SK-N-SH treated with all-trans-retinoic acid at 6 μM for 48 hours (cell line): ENCODE measurements around the gene B4GALNT3.

Experiments used
- ATAC-seq: fragments of 200-7000 bp; cut with Tn5 transposase; 3 replicates; pipeline ENCODE4 v1.9.1; 2020; ENCODE audit warnings: mild to moderate bottlenecking, moderate library complexity
- ARNTL ChIP-seq: fragments of 450-650 bp; formaldehyde crosslinking; IDR thresholded peaks from 2 replicates; pipeline ENCODE4 v1.5.0; 2020; ENCODE audit warnings: low read depth, mild to moderate bottlenecking, moderate library complexity, borderline replicate concordance
- BACH2 ChIP-seq: fragments of 250-450 bp; sonication (Bioruptor Pico); IDR thresholded peaks from 2 replicates; pipeline ENCODE4 v1.9.0; 2021; ENCODE audit warnings: mild to moderate bottlenecking, borderline replicate concordance
- CSDC2 ChIP-seq: fragments of 250-450 bp; sonication (Bioruptor Pico); IDR thresholded peaks from 2 replicates; pipeline ENCODE4 v1.5.0; 2020; ENCODE audit warnings: mild to moderate bottlenecking, moderate library complexity
- CSRNP3 ChIP-seq: fragments of 250-450 bp; sonication (Bioruptor Pico); IDR thresholded peaks from 2 replicates; pipeline ENCODE4 v1.5.1; 2021; ENCODE audit warnings: mild to moderate bottlenecking, moderate library complexity
- ESRRG ChIP-seq: fragments of 250-450 bp; sonication (Bioruptor Pico); IDR thresholded peaks from 2 replicates; pipeline ENCODE4 v1.6.1; 2021; ENCODE audit warnings: mild to moderate bottlenecking
- GLIS3 ChIP-seq: fragments of 250-450 bp; sonication (Bioruptor Pico); IDR thresholded peaks from 2 replicates; pipeline ENCODE4 v1.5.0; 2020; ENCODE audit warnings: mild to moderate bottlenecking, moderate library complexity
- ISL1 ChIP-seq: fragments of 250-450 bp; sonication (Bioruptor Pico); IDR thresholded peaks from 2 replicates; pipeline ENCODE4 v2.1.2; 2022; ENCODE audit warnings: mild to moderate bottlenecking, moderate library complexity
- OSR1 ChIP-seq: fragments of 250-450 bp; sonication (Bioruptor Pico); IDR thresholded peaks from 2 replicates; pipeline ENCODE4 v1.8.0; 2022; ENCODE audit warnings: moderate library complexity, mild to moderate bottlenecking, inconsistent platforms
- PATZ1 ChIP-seq: fragments of 250-450 bp; sonication (Bioruptor Pico); IDR thresholded peaks from 2 replicates; pipeline ENCODE4 v1.8.0; 2020; ENCODE audit warnings: mild to moderate bottlenecking, moderate library complexity, borderline replicate concordance
- PPARA ChIP-seq: fragments of 250-450 bp; sonication (Bioruptor Pico); IDR thresholded peaks from 2 replicates; pipeline ENCODE4 v1.5.0; 2020; ENCODE audit warnings: mild to moderate bottlenecking, borderline replicate concordance
- RARB ChIP-seq: fragments of 250-450 bp; sonication (Bioruptor Pico); IDR thresholded peaks from 2 replicates; pipeline ENCODE4 v1.8.0; 2021; ENCODE audit warnings: mild to moderate bottlenecking, moderate library complexity
- SNAI2 ChIP-seq: fragments of 250-450 bp; sonication (Bioruptor Pico); IDR thresholded peaks from 2 replicates; pipeline ENCODE4 v1.5.0; 2020; ENCODE audit warnings: mild to moderate bottlenecking, moderate library complexity
- TCF4 ChIP-seq: fragments of 250-450 bp; sonication (Bioruptor Pico); IDR thresholded peaks from 2 replicates; pipeline ENCODE4 v1.8.0; 2021; ENCODE audit warnings: mild to moderate bottlenecking, moderate library complexity, borderline replicate concordance
- TOX ChIP-seq: fragments of 250-450 bp; sonication (Bioruptor Pico); IDR thresholded peaks from 2 replicates; pipeline ENCODE4 v1.8.0; 2021; ENCODE audit warnings: mild to moderate bottlenecking, moderate library complexity, borderline replicate concordance
- TSHZ2 ChIP-seq: fragments of 250-450 bp; sonication (Bioruptor Pico); IDR thresholded peaks from 2 replicates; pipeline ENCODE4 v1.5.0; 2020; ENCODE audit warnings: mild to moderate bottlenecking, moderate library complexity
- ZC3H10 ChIP-seq: fragments of 250-450 bp; sonication (Bioruptor Pico); IDR thresholded peaks from 2 replicates; pipeline ENCODE4 v1.5.1; 2021; ENCODE audit warnings: mild to moderate bottlenecking, moderate library complexity
- ZFP3 ChIP-seq: fragments of 250-450 bp; sonication (Bioruptor Pico); IDR thresholded peaks from 2 replicates; pipeline ENCODE4 v1.5.0; 2020; ENCODE audit warnings: mild to moderate bottlenecking, moderate library complexity
- ZFP30 ChIP-seq: fragments of 450-650 bp; formaldehyde crosslinking; IDR thresholded peaks from 2 replicates; pipeline ENCODE4 v1.5.0; 2022; ENCODE audit warnings: mild to moderate bottlenecking, moderate library complexity
- ZNF565 ChIP-seq: fragments of 450-650 bp; formaldehyde crosslinking; conservative IDR thresholded peaks from 2 replicates; pipeline ENCODE4 v1.5.0; 2020; ENCODE audit warnings: low read depth, mild to moderate bottlenecking, moderate library complexity
- ZNF70 ChIP-seq: fragments of 450-650 bp; formaldehyde crosslinking; IDR thresholded peaks from 2 replicates; pipeline ENCODE4 v1.5.0; 2020; ENCODE audit warnings: mild to moderate bottlenecking, moderate library complexity
- ZNF8 ChIP-seq: fragments of 450-650 bp; formaldehyde crosslinking; IDR thresholded peaks from 2 replicates; pipeline ENCODE4 v1.5.0; 2020; ENCODE audit warnings: mild to moderate bottlenecking, moderate library complexity
- TF ChIP-seq, protein P1 (sequence below): fragments of 250-450 bp; sonication (Bioruptor Pico); IDR thresholded peaks from 2 replicates; pipeline ENCODE4 v1.5.1; 2020; ENCODE audit warnings: low read depth, mild to moderate bottlenecking, moderate library complexity
- TF ChIP-seq, protein P2 (sequence below): fragments of 250-450 bp; sonication (Bioruptor Pico); IDR thresholded peaks from 2 replicates; pipeline ENCODE4 v1.8.0; 2021; ENCODE audit warnings: low read depth, mild to moderate bottlenecking, moderate library complexity, borderline replicate concordance

B4GALNT3 gene

GRCh38 chr12:495466-495865 is 35.7 kb downstream of the B4GALNT3 start:
- ATAC-seq, result no peak
- no peak for TF ChIP-seq ESRRG (CRISPR knock-in tag)
- no peak for TF ChIP-seq TCF4 (CRISPR knock-in tag)
- no peak for TF ChIP-seq ZNF8
- no peak for TF ChIP-seq OSR1 (CRISPR knock-in tag)
- no peak for TF ChIP-seq ARNTL (CRISPR knock-in tag)
- no peak for TF ChIP-seq ISL1
- no peak for TF ChIP-seq TOX (CRISPR knock-in tag)
- TF ChIP-seq, protein P1, sequence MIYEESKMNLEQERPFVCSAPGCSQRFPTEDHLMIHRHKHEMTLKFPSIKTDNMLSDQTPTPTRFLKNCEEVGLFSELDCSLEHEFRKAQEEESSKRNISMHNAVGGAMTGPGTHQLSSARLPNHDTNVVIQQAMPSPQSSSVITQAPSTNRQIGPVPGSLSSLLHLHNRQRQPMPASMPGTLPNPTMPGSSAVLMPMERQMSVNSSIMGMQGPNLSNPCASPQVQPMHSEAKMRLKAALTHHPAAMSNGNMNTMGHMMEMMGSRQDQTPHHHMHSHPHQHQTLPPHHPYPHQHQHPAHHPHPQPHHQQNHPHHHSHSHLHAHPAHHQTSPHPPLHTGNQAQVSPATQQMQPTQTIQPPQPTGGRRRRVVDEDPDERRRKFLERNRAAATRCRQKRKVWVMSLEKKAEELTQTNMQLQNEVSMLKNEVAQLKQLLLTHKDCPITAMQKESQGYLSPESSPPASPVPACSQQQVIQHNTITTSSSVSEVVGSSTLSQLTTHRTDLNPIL (CRISPR knock-in tag), result no peak
- TF ChIP-seq PPARA (CRISPR knock-in tag), result no peak
- TF ChIP-seq TSHZ2 (CRISPR knock-in tag), result no peak
- TF ChIP-seq CSDC2 (CRISPR knock-in tag), result no peak
- no peak for TF ChIP-seq GLIS3 (CRISPR knock-in tag)
- no peak for TF ChIP-seq ZFP30
- TF ChIP-seq SNAI2, result no peak
- no peak for TF ChIP-seq ZC3H10 (CRISPR knock-in tag)
- no peak for TF ChIP-seq ZNF70 (CRISPR knock-in tag)
- TF ChIP-seq ZNF565 (CRISPR knock-in tag), result no peak
- TF ChIP-seq RARB, result no peak
- no peak for TF ChIP-seq ZFP3 (CRISPR knock-in tag)
- no peak for TF ChIP-seq BACH2 (CRISPR knock-in tag)

DNA sequence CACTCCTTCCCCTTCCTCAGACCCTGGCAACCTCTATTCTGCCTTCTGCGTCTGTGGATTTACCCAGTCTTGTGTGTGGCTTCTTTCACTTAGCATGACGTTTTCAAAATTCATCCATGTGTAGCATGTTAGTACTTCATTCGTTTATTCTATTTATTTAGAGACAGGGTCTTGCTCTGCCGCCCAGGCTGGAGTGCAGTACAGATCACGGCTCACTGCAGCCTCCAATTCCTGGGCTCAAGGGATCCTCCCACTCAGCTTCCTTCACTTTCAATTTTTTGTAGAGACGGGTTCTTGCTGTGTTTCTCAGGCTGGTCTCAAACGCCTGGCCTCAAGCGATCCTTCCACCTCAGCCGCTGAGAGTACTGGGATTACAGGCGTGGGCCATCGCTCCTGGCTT is 37.0 kb downstream of the B4GALNT3 start:
- TF ChIP-seq OSR1 (CRISPR knock-in tag), result no peak
- no peak for ATAC-seq

- TF ChIP-seq ESRRG (CRISPR knock-in tag) (no peak), RARB (no peak), ISL1 (no peak), GLIS3 (CRISPR knock-in tag) (no peak), TOX (CRISPR knock-in tag) (no peak), CSRNP3 (no peak), PATZ1 (CRISPR knock-in tag) (no peak), ZNF565 (CRISPR knock-in tag) (no peak), ZFP3 (CRISPR knock-in tag) (no peak), ZC3H10 (CRISPR knock-in tag) (no peak), CSDC2 (CRISPR knock-in tag) (no peak), SNAI2 (no peak), OSR1 (CRISPR knock-in tag) (no peak), BACH2 (CRISPR knock-in tag) (no peak), ARNTL (CRISPR knock-in tag) (no peak), ZFP30 (no peak)
- TF ChIP-seq, protein P2, sequence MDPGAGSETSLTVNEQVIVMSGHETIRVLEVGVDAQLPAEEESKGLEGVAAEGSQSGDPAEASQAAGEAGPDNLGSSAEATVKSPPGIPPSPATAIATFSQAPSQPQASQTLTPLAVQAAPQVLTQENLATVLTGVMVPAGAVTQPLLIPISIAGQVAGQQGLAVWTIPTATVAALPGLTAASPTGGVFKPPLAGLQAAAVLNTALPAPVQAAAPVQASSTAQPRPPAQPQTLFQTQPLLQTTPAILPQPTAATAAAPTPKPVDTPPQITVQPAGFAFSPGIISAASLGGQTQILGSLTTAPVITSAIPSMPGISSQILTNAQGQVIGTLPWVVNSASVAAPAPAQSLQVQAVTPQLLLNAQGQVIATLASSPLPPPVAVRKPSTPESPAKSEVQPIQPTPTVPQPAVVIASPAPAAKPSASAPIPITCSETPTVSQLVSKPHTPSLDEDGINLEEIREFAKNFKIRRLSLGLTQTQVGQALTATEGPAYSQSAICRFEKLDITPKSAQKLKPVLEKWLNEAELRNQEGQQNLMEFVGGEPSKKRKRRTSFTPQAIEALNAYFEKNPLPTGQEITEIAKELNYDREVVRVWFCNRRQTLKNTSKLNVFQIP (CRISPR knock-in tag), result no peak
- ATAC-seq, result no peak
Measured at GRCh38 chr12:497501-498160, 37.9 kb downstream of the B4GALNT3 start.
